KMS-11 (cell line): ENCODE data around the gene CIB4.

Source experiments
- H2AFZ ChIP-seq: fragments of 200-600 bp; sonication (generic); 2 replicates; pipeline ENCODE4 v1.6.1; 2016; ENCODE audit warnings: antibody characterized with exemption, mixed run types, low read depth
- H3K27ac ChIP-seq: fragments of 200-600 bp; sonication (generic); 2 replicates; pipeline ENCODE4 v1.6.1; 2016; ENCODE audit warnings: mild to moderate bottlenecking, mixed run types
- H3K27me3 ChIP-seq: fragments of 200-600 bp; sonication (generic); 2 replicates; pipeline ENCODE4 v1.6.1; 2017; ENCODE audit warnings: mild to moderate bottlenecking, low read depth, mixed run types, moderate library complexity; ENCODE audit not compliant: insufficient read depth
- H3K36me3 ChIP-seq: fragments of 200-600 bp; sonication (generic); 2 replicates; pipeline ENCODE4 v1.6.1; 2017; ENCODE audit warnings: mild to moderate bottlenecking, mixed run types; ENCODE audit not compliant: insufficient read depth
- H3K4me1 ChIP-seq: fragments of 200-600 bp; sonication (generic); 2 replicates; pipeline ENCODE4 v1.6.1; 2016; ENCODE audit warnings: mild to moderate bottlenecking, low read depth, mixed run types; ENCODE audit not compliant: poor library complexity, severe bottlenecking
- H3K4me2 ChIP-seq: fragments of 200-600 bp; sonication (generic); 2 replicates; pipeline ENCODE4 v1.7.0; 2016; ENCODE audit warnings: mild to moderate bottlenecking, mixed run types
- H3K4me3 ChIP-seq: fragments of 200-600 bp; sonication (generic); IDR thresholded peaks from 2 replicates; pipeline ENCODE4 v1.6.1; 2017; ENCODE audit warnings: low read depth, low read length, mixed read lengths; ENCODE audit not compliant: insufficient read depth
- H3K79me2 ChIP-seq: fragments of 200-600 bp; sonication (generic); 2 replicates; pipeline ENCODE4 v1.6.1; 2016; ENCODE audit warnings: low read depth, mixed run types; ENCODE audit not compliant: insufficient read depth
- H3K9ac ChIP-seq: fragments of 200-600 bp; sonication (generic); 2 replicates; pipeline ENCODE4 v1.6.1; 2016; ENCODE audit warnings: mild to moderate bottlenecking, mixed run types
- H4K20me1 ChIP-seq: fragments of 200-600 bp; sonication (generic); 2 replicates; pipeline ENCODE4 v1.6.1; 2016; ENCODE audit warnings: mild to moderate bottlenecking, mixed run types; ENCODE audit not compliant: insufficient read depth
- TF ChIP-seq, protein P1 (sequence below): fragments of 200-600 bp; sonication (generic); conservative IDR thresholded peaks from 2 replicates; pipeline ENCODE4 v1.6.1; 2017; ENCODE audit warnings: low read depth, mild to moderate bottlenecking, antibody characterized with exemption, low read length, moderate library complexity, mixed read lengths

CIB4 gene

DNA sequence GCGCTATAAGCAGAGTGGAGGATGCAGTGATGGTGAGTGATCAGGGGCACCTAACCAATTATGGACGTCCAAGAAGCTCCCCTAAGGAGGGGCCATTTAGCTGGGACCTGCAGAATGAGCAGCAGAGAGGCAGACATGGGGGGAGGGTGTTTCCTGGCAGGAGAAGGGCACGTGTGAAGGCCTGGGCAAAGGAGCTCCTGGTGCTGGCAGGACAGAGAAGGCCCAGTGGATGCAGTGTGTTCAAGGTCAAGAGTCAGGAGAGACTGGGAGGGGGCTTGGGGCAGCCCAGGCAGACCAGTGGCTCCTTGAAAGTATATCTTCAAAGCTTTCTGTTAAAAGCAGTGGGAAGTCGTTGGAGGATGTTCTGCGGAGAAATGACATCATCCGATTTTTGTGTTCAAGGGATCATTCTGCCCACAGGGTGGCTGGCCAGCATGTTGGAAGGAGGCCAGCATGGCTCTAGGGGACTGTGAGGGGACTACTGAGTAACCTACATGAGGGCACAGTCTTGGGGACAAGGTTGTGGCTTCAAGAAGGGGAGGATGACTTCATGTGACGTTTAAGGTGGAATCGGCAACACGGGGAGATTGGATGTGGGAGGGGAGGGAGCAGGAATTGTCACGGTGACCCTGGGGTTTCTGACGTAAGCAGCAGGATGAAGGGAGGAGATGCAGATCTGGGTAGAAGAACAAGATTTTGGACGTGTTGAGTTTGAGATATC is 9.0 kb upstream of the CIB4 start:
- H3K27me3 ChIP-seq: peaks cover 27% of the 10 kb centered on the region; the same call in 1 of the 2 replicates
- H3K9ac ChIP-seq: no peak overlapping the region
- no peak overlapping the region for H3K4me3 ChIP-seq
- no peaks in the 10 kb centered on the region for H4K20me1 ChIP-seq
- no peak overlapping the region for H3K27ac ChIP-seq
- H3K79me2 ChIP-seq: no peaks in the 10 kb centered on the region
- TF ChIP-seq, protein P1, sequence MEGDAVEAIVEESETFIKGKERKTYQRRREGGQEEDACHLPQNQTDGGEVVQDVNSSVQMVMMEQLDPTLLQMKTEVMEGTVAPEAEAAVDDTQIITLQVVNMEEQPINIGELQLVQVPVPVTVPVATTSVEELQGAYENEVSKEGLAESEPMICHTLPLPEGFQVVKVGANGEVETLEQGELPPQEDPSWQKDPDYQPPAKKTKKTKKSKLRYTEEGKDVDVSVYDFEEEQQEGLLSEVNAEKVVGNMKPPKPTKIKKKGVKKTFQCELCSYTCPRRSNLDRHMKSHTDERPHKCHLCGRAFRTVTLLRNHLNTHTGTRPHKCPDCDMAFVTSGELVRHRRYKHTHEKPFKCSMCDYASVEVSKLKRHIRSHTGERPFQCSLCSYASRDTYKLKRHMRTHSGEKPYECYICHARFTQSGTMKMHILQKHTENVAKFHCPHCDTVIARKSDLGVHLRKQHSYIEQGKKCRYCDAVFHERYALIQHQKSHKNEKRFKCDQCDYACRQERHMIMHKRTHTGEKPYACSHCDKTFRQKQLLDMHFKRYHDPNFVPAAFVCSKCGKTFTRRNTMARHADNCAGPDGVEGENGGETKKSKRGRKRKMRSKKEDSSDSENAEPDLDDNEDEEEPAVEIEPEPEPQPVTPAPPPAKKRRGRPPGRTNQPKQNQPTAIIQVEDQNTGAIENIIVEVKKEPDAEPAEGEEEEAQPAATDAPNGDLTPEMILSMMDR: no peak
- no peak overlapping the region for H3K4me2 ChIP-seq
- H3K4me1 ChIP-seq: no peaks in the 10 kb centered on the region
- H2AFZ ChIP-seq: no peak overlapping the region
- no peaks in the 10 kb centered on the region for H3K36me3 ChIP-seq

DNA sequence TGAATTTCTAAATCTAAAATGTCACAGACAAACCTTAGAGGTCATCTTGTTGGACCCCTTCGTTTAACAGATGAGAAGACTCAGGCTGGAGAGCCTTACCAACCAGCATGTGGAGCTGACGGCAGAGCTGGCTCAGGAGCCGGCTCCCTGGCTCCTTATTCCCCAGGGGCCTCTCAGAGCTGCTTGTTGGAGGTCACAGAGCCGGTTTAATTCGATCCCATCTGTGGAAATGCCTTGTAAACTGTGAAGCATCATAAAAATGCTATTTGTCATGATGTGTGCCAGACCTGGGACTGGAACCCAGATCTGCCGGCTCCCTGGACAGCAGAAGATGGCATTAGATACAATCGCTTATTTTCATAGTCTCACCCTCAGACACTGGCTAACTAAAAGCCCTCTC is 8.2 kb upstream of the CIB4 start:
- Histone ChIP-seq H3K27ac (no peak overlapping the region), H3K4me3 (no peak overlapping the region), H3K4me1 (no peaks in the 10 kb centered on the region), H3K79me2 (no peaks in the 10 kb centered on the region), H4K20me1 (no peaks in the 10 kb centered on the region), H3K9ac (no peak overlapping the region), H3K36me3 (no peaks in the 10 kb centered on the region), H3K27me3 (peaks cover 25% of the 10 kb centered on the region; the same call in 1 of the 2 replicates), H2AFZ (no peak overlapping the region), H3K4me2 (no peak overlapping the region)
- TF ChIP-seq, protein P1: no peak

DNA sequence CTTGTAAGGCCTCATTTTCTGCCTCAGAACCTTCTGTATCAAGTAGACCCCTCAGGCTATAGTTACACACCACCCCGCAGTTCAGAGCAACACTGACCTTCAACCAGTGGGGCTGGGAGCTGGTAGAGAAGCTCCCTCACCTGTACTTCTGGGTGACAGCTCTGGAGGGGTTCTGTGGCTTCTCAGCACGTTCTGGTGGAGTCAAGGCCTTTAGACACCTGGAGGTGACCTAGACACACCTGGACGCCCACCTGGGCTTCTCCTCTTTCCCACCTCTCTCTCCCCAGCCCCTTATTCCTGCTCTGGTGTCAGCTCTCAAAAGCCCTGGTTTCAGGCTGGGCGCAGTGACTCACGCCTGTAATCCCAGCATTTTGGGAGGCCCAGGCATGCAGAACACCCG is 7.3 kb upstream of the CIB4 start:
- Histone ChIP-seq H3K27me3 (peaks cover 21% of the 10 kb centered on the region; the same call in 1 of the 2 replicates), H3K27ac (no peak overlapping the region)

DNA sequence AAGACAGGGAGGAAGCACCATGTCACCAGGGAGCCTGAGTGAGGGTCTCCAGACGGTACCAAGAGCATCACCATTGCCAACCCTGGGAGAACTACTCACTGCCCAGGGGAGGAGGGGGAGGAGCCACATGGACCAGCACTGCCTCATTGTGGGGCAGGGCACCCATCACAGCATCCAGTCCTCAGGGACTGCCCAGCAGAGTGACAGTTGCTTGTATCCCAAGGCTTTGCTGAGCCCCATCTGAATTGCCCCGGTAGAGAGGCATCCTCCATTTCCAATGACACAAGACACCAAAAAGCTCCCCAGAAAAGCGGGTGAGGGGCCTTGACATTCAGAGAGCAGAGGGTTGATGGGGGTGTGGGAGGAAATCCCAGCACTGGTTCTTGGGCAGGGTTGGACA is 6.8 kb upstream of the CIB4 start:
- H3K4me2 ChIP-seq: no peak overlapping the region
- no peaks in the 10 kb centered on the region for H3K4me1 ChIP-seq
- TF ChIP-seq, protein P1: no peak
- no peak overlapping the region for H2AFZ ChIP-seq
- no peak overlapping the region for H3K27ac ChIP-seq
- H4K20me1 ChIP-seq: no peaks in the 10 kb centered on the region
- peaks cover 18% of the 10 kb centered on the region; the same call in 1 of the 2 replicates for H3K27me3 ChIP-seq
- no peak overlapping the region for H3K4me3 ChIP-seq
- H3K9ac ChIP-seq: no peak overlapping the region
- H3K79me2 ChIP-seq: no peaks in the 10 kb centered on the region
- no peaks in the 10 kb centered on the region for H3K36me3 ChIP-seq

More for the DNA sequence above, 7.3 kb upstream of the CIB4 start:
- Histone ChIP-seq H3K4me2 (no peak overlapping the region), H4K20me1 (no peaks in the 10 kb centered on the region), H3K9ac (no peak overlapping the region), H3K79me2 (no peaks in the 10 kb centered on the region), H2AFZ (no peak overlapping the region), H3K36me3 (no peaks in the 10 kb centered on the region), H3K4me1 (no peaks in the 10 kb centered on the region), H3K4me3 (no peak overlapping the region)
- TF ChIP-seq, protein P1: no peak
